DND-41 (cell line): ENCODE measurements around the gene CSF2.

Source experiments
- ATAC-seq: fragments of 200-7000 bp; cut with Tn5 transposase; 3 replicates; pipeline ENCODE4 v1.9.1; 2021; ENCODE audit warnings: low read depth; ENCODE audit not compliant: insufficient read depth
- DNase-seq: peaks from one replicate; pipeline ENCODE4 v3.0.0-alpha.2; 2020
- H2AFZ ChIP-seq: 2 replicates; pipeline ENCODE4 v1.6.0; 2012; ENCODE audit warnings: low read depth, low read length
- H3K27ac ChIP-seq: 2 replicates; pipeline ENCODE4 v1.5.1; 2012; ENCODE audit warnings: low read length, inconsistent platforms
- H3K27me3 ChIP-seq: fragments of 200-600 bp; sonication (generic); 2 replicates; pipeline ENCODE4 v1.6.0; 2012; ENCODE audit warnings: low read length, mild to moderate bottlenecking, inconsistent platforms; ENCODE audit not compliant: insufficient read depth, poor library complexity
- H3K36me3 ChIP-seq: 2 replicates; pipeline ENCODE4 v1.5.1; 2012; ENCODE audit warnings: low read length, inconsistent platforms; ENCODE audit not compliant: insufficient read depth
- H3K4me1 ChIP-seq: 2 replicates; pipeline ENCODE4 v1.5.1; 2012; ENCODE audit warnings: mild to moderate bottlenecking, low read length; ENCODE audit not compliant: insufficient read depth
- H3K4me2 ChIP-seq: 2 replicates; pipeline ENCODE4 v1.6.0; 2012; ENCODE audit warnings: mild to moderate bottlenecking, moderate library complexity, low read length, inconsistent platforms; ENCODE audit not compliant: insufficient read depth
- H3K4me3 ChIP-seq, 2 experiments: fragments of 200-600 bp in 1 of 2; shearing (Covaris generic) in 1 of 2; 2 replicates each; pipeline ENCODE4 v1.5.1; 2012 to 2016; ENCODE audit warnings: inconsistent platforms in 2 of 2, low read length in 2 of 2, mild to moderate bottlenecking in 2 of 2, low read depth in 1 of 2, moderate library complexity in 1 of 2
- H3K79me2 ChIP-seq: 2 replicates; pipeline ENCODE4 v1.6.0; 2012; ENCODE audit warnings: low read length, inconsistent platforms; ENCODE audit not compliant: insufficient read depth
- H3K9ac ChIP-seq: 2 replicates; pipeline ENCODE4 v1.6.0; 2012; ENCODE audit warnings: low read depth, mild to moderate bottlenecking, inconsistent platforms, low read length, moderate library complexity
- H3K9me3 ChIP-seq: 2 replicates; pipeline ENCODE4 v1.5.1; 2012; ENCODE audit warnings: low read length, moderate library complexity, mild to moderate bottlenecking, inconsistent platforms; ENCODE audit not compliant: insufficient read depth, severe bottlenecking
- H4K20me1 ChIP-seq: 2 replicates; pipeline ENCODE4 v1.6.0; 2012; ENCODE audit warnings: low read length; ENCODE audit not compliant: insufficient read depth
- CTCF ChIP-seq: IDR thresholded peaks from 2 replicates; pipeline ENCODE4 v1.5.1; 2012; ENCODE audit warnings: borderline replicate concordance, low read length, moderate library complexity, mild to moderate bottlenecking; ENCODE audit not compliant: poor library complexity, severe bottlenecking; ENCODE audit errors: extremely low read depth
- EZH2 ChIP-seq: IDR thresholded peaks from 3 replicates; pipeline ENCODE4 v1.6.1; 2012; ENCODE audit warnings: borderline replicate concordance, low read depth, mild to moderate bottlenecking, moderate library complexity, low read length, inconsistent platforms; ENCODE audit not compliant: severe bottlenecking

CSF2 gene

GRCh38 chr5:132073231-132074013 lies at the start of gene CSF2:
Gene CSF2, plus strand, starts transcription at chr5:132073789. Its CDS starts 35 bp downstream, at chr5:132073824.
- no peak for ATAC-seq
- H3K79me2 ChIP-seq = no peaks in the 10 kb centered on the region
- no peaks in the 10 kb centered on the region for H3K36me3 ChIP-seq
- no peak within 1 kb of the TSS for H3K4me2 ChIP-seq
- H3K27me3 ChIP-seq = peaks cover 12% of the 10 kb centered on the region
- H3K4me3 ChIP-seq = no peak within 1 kb of the TSS
- no peak within 1 kb of the TSS for H3K9ac ChIP-seq
- H3K4me1 ChIP-seq = no peaks in the 10 kb centered on the region
- DNase-seq = no peak
- H4K20me1 ChIP-seq = peaks cover 8% of the 10 kb centered on the region; the same call in 1 of the 2 replicates
- no peak for TF ChIP-seq CTCF
- no peak for TF ChIP-seq EZH2
- no peak within 1 kb of the TSS for H3K27ac ChIP-seq
- no peaks in the 10 kb centered on the region for H3K9me3 ChIP-seq
- no peak within 1 kb of the TSS for H2AFZ ChIP-seq

- H3K4me1 ChIP-seq = no peaks in the 10 kb centered on the region
- no peaks in the 10 kb centered on the region for H4K20me1 ChIP-seq
- H3K4me2 ChIP-seq = no peak overlapping the region
- H3K27ac ChIP-seq = no peak overlapping the region
- ATAC-seq (no peak), DNase-seq (no peak)
- H3K9me3 ChIP-seq = no peaks in the 10 kb centered on the region
- H2AFZ ChIP-seq = no peak overlapping the region
- H3K79me2 ChIP-seq = no peaks in the 10 kb centered on the region
- H3K27me3 ChIP-seq = peaks cover 8% of the 10 kb centered on the region
- no peak overlapping the region for H3K9ac ChIP-seq
- TF ChIP-seq EZH2 = no peak
- TF ChIP-seq CTCF = no peak
- no peaks in the 10 kb centered on the region for H3K36me3 ChIP-seq
- no peak overlapping the region for H3K4me3 ChIP-seq
Measured at GRCh38 chr5:132024117-132024435, 49.5 kb upstream of the CSF2 start.

DNA sequence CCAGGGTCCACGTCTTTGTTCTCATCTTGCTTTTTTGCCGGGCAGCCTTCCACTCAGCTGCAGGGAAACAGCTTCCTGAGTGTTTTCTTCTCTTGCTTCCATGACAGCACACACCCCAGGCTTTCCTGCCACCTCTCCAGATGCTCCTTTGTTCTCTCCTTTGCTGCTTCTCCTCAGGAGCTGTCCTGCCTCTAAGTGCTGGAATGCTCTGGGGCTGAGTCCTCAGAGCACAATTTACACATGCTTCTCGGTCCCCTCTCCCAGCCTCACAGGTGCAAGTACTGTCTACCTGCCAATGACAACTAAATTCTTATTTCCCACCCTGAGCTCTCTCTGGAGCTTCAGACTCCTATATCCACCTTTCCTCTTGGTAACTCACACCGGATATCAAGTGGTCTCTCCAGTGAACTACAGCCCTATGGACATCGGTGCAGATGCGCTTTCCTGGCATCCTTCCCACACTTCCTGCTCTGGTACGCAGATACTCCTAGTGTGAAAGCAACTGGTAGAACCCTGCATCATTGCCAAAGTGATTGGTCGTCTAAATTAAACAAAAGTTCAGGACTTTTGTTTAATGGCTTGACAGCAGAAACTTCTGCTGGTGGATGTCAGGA lies 48.7 kb upstream of the CSF2 start:
- ATAC-seq (no peak), DNase-seq (no peak)
- H3K36me3 ChIP-seq = no peaks in the 10 kb centered on the region
- H3K9ac ChIP-seq = no peak overlapping the region
- H3K79me2 ChIP-seq = no peaks in the 10 kb centered on the region
- H4K20me1 ChIP-seq = no peaks in the 10 kb centered on the region
- peaks cover 8% of the 10 kb centered on the region for H3K27me3 ChIP-seq
- TF ChIP-seq CTCF (no peak), EZH2 (no peak)
- H3K9me3 ChIP-seq = no peaks in the 10 kb centered on the region
- H2AFZ ChIP-seq = no peak overlapping the region
- no peak overlapping the region for H3K4me2 ChIP-seq
- H3K4me3 ChIP-seq = no peak overlapping the region
- no peak overlapping the region for H3K27ac ChIP-seq
- no peaks in the 10 kb centered on the region for H3K4me1 ChIP-seq
